ENCODE measurements around the gene DYRK1A.

DYRK1A gene

GRCh38 chr21:37447288-37447936 is 80.8 kb downstream of the DYRK1A start:
- H3K9ac ChIP-seq (ENCODE audit: low read depth, low read length, poor library complexity, severe bottlenecking) = no peak overlapping the region
- no peak overlapping the region for H3K4me2 ChIP-seq (ENCODE audit: low read depth, low read length, poor library complexity, severe bottlenecking)
- TF ChIP-seq EZH2phosphoT487 (IDR thresholded peaks at IDR 0.05; ENCODE audit: borderline replicate concordance) (no peak), CTCF (conservative IDR thresholded peaks at IDR 0.05; ENCODE audit: low read length) (no peak)
- no peaks in the 10 kb centered on the region for H3K9me3 ChIP-seq (ENCODE audit: insufficient read depth, low read depth, low read length)
- H3K27me3 ChIP-seq (ENCODE audit: insufficient read depth, low read length, poor library complexity, severe bottlenecking) = no peaks in the 10 kb centered on the region
- no peaks in the 10 kb centered on the region for H3K9me2 ChIP-seq (replicated peaks; ENCODE audit: low read depth, low read length)
- H3K79me2 ChIP-seq (ENCODE audit: insufficient read depth, low read length) = peaks cover 100% of the 10 kb centered on the region
- no peak overlapping the region for H2AFZ ChIP-seq (ENCODE audit: low read length)
- no peaks in the 10 kb centered on the region; the same call in 1 of the 2 replicates for H3F3A ChIP-seq (ENCODE audit: low read depth)
- H3K4me3 ChIP-seq (ENCODE audit: low read length, poor library complexity, severe bottlenecking) = no peak overlapping the region
- H3K4me1 ChIP-seq (ENCODE audit: insufficient read depth, low read length, poor library complexity, severe bottlenecking) = peaks cover 24% of the 10 kb centered on the region
- H3K36me3 ChIP-seq (ENCODE audit: insufficient read depth, low read length) = peaks cover 34% of the 10 kb centered on the region; the same call in 1 of the 2 replicates
- peaks cover 98% of the 10 kb centered on the region for H4K20me1 ChIP-seq (ENCODE audit: insufficient read depth, low read length, poor library complexity, severe bottlenecking)

- no peak overlapping the region for H3K9ac ChIP-seq (ENCODE audit: low read depth, low read length, poor library complexity, severe bottlenecking)
- H3K27me3 ChIP-seq (ENCODE audit: insufficient read depth, low read length, poor library complexity, severe bottlenecking) = no peaks in the 10 kb centered on the region
- no peak overlapping the region for H2AFZ ChIP-seq (ENCODE audit: low read length)
- no peaks in the 10 kb centered on the region; the same call in 1 of the 2 replicates for H3F3A ChIP-seq (ENCODE audit: low read depth)
- H3K9me3 ChIP-seq (ENCODE audit: insufficient read depth, low read depth, low read length) = no peaks in the 10 kb centered on the region
- H3K4me2 ChIP-seq (ENCODE audit: low read depth, low read length, poor library complexity, severe bottlenecking) = no peak overlapping the region
- H3K4me1 ChIP-seq (ENCODE audit: insufficient read depth, low read length, poor library complexity, severe bottlenecking) = peaks cover 24% of the 10 kb centered on the region
- H4K20me1 ChIP-seq (ENCODE audit: insufficient read depth, low read length, poor library complexity, severe bottlenecking) = peaks cover 98% of the 10 kb centered on the region
- TF ChIP-seq CTCF (conservative IDR thresholded peaks at IDR 0.05; ENCODE audit: low read length) = no peak
- no peak for TF ChIP-seq EZH2phosphoT487 (IDR thresholded peaks at IDR 0.05; ENCODE audit: borderline replicate concordance)
- H3K4me3 ChIP-seq (ENCODE audit: low read length, poor library complexity, severe bottlenecking) = no peak overlapping the region
- H3K36me3 ChIP-seq (ENCODE audit: insufficient read depth, low read length) = peaks cover 25% of the 10 kb centered on the region; the same call in 1 of the 2 replicates
- peaks cover 100% of the 10 kb centered on the region for H3K79me2 ChIP-seq (ENCODE audit: insufficient read depth, low read length)
- H3K9me2 ChIP-seq (replicated peaks; ENCODE audit: low read depth, low read length) = no peaks in the 10 kb centered on the region
These were observed 82.8 kb downstream of the DYRK1A start for GRCh38 chr21:37449302-37449937.

- Histone ChIP-seq H3K4me1 (ENCODE audit: insufficient read depth, low read length, poor library complexity, severe bottlenecking) (peaks cover 24% of the 10 kb centered on the region), H3K9me3 (ENCODE audit: insufficient read depth, low read depth, low read length) (no peaks in the 10 kb centered on the region), H3K79me2 (ENCODE audit: insufficient read depth, low read length) (peaks cover 100% of the 10 kb centered on the region), H3K4me2 (ENCODE audit: low read depth, low read length, poor library complexity, severe bottlenecking) (no peak overlapping the region), H3K36me3 (ENCODE audit: insufficient read depth, low read length) (peaks cover 25% of the 10 kb centered on the region; the same call in 1 of the 2 replicates), H3K9ac (ENCODE audit: low read depth, low read length, poor library complexity, severe bottlenecking) (no peak overlapping the region), H4K20me1 (ENCODE audit: insufficient read depth, low read length, poor library complexity, severe bottlenecking) (peaks cover 99% of the 10 kb centered on the region), H3F3A (ENCODE audit: low read depth) (no peaks in the 10 kb centered on the region; the same call in 1 of the 2 replicates), H2AFZ (ENCODE audit: low read length) (no peak overlapping the region), H3K4me3 (ENCODE audit: low read length, poor library complexity, severe bottlenecking) (no peak overlapping the region), H3K9me2 (replicated peaks; ENCODE audit: low read depth, low read length) (no peaks in the 10 kb centered on the region), H3K27me3 (ENCODE audit: insufficient read depth, low read length, poor library complexity, severe bottlenecking) (no peaks in the 10 kb centered on the region)
- no peak for TF ChIP-seq EZH2phosphoT487 (IDR thresholded peaks at IDR 0.05; ENCODE audit: borderline replicate concordance)
- TF ChIP-seq CTCF (conservative IDR thresholded peaks at IDR 0.05; ENCODE audit: low read length) = no peak
These were observed 83.9 kb downstream of the DYRK1A start for GRCh38 chr21:37450445-37450941.
